Gastroesophageal sphincter (tissue), 4 donors: ENCODE results near the gene CPT2. TPM values are rescaled to one million over a fixed set of nuclear protein-coding genes. Genes with fewer than 3 reads are reported as not detected.

ENCODE experiments used
- ATAC-seq: fragments of 150-250 bp; one replicate; pipeline ENCODE4 v1.9.1; 2016; ENCODE audit warnings: mild to moderate bottlenecking, moderate library complexity
- H3K27ac ChIP-seq, 4 donors: fragments of 200-600 bp; sonication (generic) in 3 of 4; 1 replicate in 3 of 4; 2 replicates in 1 of 4; pipeline ENCODE4 v1.5.1; 2016 to 2019
- H3K27me3 ChIP-seq: fragments of 200-600 bp; sonication (generic); one replicate; pipeline ENCODE4 v1.5.1; 2019
- H3K36me3 ChIP-seq, 2 donors: fragments of 200-600 bp; sonication (generic); one replicate each; pipeline ENCODE4 v1.5.1; 2019; ENCODE audit warnings: control low read depth in 1 of 2
- H3K4me1 ChIP-seq, 3 donors: fragments of 200-600 bp; sonication (generic); 1 replicate in 2 of 3; 2 replicates in 1 of 3; pipeline ENCODE4 v1.5.1; 2016 to 2019; ENCODE audit warnings: control low read depth in 2 of 3
- H3K4me3 ChIP-seq, 2 donors: fragments of 200-600 bp; sonication (generic); one replicate each; pipeline ENCODE4 v1.5.1; 2019; ENCODE audit warnings: mild to moderate bottlenecking in 1 of 2, moderate library complexity in 1 of 2
- H3K9me3 ChIP-seq, 3 donors: fragments of 200-600 bp; sonication (generic); one replicate each; pipeline ENCODE4 v1.5.1; 2017 to 2019; ENCODE audit warnings: control low read depth in 2 of 3
- EP300 ChIP-seq: sonication (generic); formaldehyde crosslinking; IDR thresholded peaks from one replicate; pipeline ENCODE4 v1.6.1; 2017; ENCODE audit warnings: antibody characterized with exemption, mild to moderate bottlenecking
- POLR2A ChIP-seq, 2 donors: fragments of 450-650 bp; IDR thresholded peaks; one replicate each; pipeline ENCODE4 v1.6.1; 2017; ENCODE audit warnings: antibody characterized with exemption in 2 of 2, mild to moderate bottlenecking in 2 of 2, moderate library complexity in 1 of 2
- POLR2AphosphoS5 ChIP-seq: sonication (generic); formaldehyde crosslinking; IDR thresholded peaks from one replicate; pipeline ENCODE4 v1.6.1; 2017; ENCODE audit warnings: antibody characterized with exemption
- WGBS, 2 donors: methylation state at CpG; one replicate each; pipeline ENCODE4 v1.1.5; 2018; ENCODE audit warnings: low coverage in 1 of 2; 5-methylcytosine and 5-hydroxymethylcytosine counted together
- total RNA-seq, 4 donors: library from RNA; depleted of rRNA; stranded (reverse); fragments of >200 nt; gene quantifications; one replicate each; pipeline ENCODE4 v1.1.0, GENCODE V29; 2016
- TF ChIP-seq, protein P1 (sequence below), 4 experiments: fragments of 200-600 bp in 2 of 4; fragments of 450-650 bp in 2 of 4; sonication (generic) in 1 of 4; IDR thresholded peaks; one replicate each; pipeline ENCODE4 v1.5.1; 2017 to 2019; ENCODE audit warnings: antibody characterized with exemption in 4 of 4, mild to moderate bottlenecking in 2 of 4, moderate library complexity in 2 of 4

CPT2 gene
- total RNA-seq, 4 donors from 2014 or later, result 15.3 to 19.9 (median 17.2) TPM

DNA sequence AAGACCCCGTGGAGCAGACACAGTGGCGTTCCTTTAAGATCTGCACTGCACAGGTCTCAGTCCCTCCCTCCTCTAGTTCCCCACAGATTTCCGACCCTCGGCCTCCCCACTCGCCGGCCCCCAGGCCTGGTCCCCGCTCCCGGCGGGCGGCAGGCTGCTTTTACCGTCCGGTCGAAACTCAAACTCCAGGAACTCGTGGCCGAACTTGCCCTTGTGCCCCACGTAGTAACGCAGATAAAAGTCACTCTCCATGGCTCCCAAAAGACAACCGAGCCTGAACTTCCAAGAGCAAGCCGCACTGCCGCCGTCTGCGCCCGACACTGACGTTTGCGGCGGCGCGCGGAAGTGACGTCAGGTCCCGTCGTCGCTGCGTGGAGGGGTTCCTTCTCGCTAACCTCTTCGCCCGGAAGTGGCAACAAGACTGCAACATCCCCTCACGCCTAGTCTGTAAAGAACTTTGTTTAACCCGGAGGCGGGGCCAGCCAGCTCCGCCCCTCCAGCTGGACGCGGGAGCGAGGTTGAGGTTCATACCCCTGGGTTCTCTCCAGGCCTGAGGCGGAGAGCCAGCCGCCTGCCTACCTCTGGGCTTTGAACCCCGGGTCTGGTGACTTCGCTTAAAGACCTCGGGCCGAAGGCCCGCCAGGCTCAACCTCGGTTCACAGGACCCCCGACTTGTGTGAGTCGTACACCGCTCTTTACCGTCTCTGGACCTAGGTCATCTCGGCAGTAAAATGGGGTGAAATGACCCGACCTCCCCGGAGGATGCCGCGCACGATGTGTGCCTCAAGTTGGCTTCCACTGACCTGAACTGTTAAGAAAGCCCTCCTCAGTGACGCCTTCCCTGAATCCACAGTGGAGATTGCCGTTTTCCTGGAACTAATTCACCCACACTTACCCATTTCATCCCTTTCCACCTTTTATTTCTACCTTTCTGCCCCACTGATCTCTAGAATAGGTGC, 41.9 kb downstream of the CPT2 start, which contains the start of gene MAGOH:
Gene MAGOH (minus strand): TSS at position 322 of the 959 bp plus-strand sequence. CDS start 70 bp downstream, at position 252.
- no peaks in the 10 kb centered on the region for H3K27me3 ChIP-seq
- no peaks in the 10 kb centered on the region for H3K9me3 ChIP-seq
- peak; percentile 99 for ATAC-seq
- H3K4me1 ChIP-seq, result peaks cover 0 to 32% (median 15%) of the 10 kb centered on the region in 3 donors
- peak within 1 kb of the TSS; percentile 40 to 83 (median 79) for H3K27ac ChIP-seq
- TF ChIP-seq POLR2A (IDR thresholded peaks at IDR 0.05), result peak; percentile 66 to 71
- TF ChIP-seq POLR2AphosphoS5, result peak; percentile 93
- TF ChIP-seq, protein P1, sequence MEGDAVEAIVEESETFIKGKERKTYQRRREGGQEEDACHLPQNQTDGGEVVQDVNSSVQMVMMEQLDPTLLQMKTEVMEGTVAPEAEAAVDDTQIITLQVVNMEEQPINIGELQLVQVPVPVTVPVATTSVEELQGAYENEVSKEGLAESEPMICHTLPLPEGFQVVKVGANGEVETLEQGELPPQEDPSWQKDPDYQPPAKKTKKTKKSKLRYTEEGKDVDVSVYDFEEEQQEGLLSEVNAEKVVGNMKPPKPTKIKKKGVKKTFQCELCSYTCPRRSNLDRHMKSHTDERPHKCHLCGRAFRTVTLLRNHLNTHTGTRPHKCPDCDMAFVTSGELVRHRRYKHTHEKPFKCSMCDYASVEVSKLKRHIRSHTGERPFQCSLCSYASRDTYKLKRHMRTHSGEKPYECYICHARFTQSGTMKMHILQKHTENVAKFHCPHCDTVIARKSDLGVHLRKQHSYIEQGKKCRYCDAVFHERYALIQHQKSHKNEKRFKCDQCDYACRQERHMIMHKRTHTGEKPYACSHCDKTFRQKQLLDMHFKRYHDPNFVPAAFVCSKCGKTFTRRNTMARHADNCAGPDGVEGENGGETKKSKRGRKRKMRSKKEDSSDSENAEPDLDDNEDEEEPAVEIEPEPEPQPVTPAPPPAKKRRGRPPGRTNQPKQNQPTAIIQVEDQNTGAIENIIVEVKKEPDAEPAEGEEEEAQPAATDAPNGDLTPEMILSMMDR (IDR thresholded peaks at IDR 0.05), result no peak
- H3K4me3 ChIP-seq, result peak within 1 kb of the TSS; percentile 74 to 89
- peaks cover 0 to 28% of the 10 kb centered on the region in 2 donors for H3K36me3 ChIP-seq
- WGBS, 2 donors, result 38% methylated on average over 8 of the region's 64 CpGs; no CpG with 5 or more reads in 1 of the 2 donors

DNA sequence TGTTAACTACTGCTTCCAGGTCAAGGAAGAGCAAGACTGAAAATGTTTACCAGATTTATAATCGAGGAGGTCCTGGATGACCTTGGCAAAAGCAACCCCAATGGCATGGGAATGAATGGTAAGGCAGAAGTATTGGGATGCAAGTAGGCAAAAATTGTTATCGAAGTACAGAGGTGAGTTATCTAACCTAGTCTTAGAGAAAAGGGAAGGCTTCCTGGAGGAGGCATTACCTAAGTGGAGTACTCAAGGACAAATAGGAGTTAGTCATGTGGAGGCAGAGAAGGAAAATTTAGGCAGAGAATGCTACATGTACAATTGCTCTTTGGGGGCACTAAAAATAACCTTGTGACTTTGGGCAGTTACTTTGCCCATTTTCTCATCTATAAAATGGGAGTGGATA, 45.2 kb downstream of the CPT2 start:
- H3K27ac ChIP-seq, result no peak overlapping the region

DNA sequence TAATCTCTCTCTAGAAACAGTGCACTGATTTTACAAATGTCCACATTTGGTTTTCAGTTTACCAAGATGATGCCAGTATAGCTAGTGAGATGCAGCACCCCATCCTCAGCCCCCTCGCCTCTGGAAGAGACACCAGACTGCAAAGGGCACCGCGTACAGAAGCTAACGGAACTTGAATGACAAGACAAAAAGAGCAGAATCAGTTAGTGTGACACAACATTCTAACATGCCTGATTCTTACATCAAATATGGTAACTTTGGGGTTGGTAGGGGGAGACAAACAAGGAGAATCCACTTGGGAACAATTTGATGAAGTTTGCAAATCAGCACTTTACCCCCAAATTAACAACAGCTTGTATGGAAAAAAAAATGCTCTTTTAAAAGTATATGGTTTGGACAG, 45.8 kb downstream of the CPT2 start:
- no peak overlapping the region for H3K27ac ChIP-seq
- ATAC-seq, result no peak
- TF ChIP-seq POLR2A (IDR thresholded peaks at IDR 0.05) (no peak), POLR2AphosphoS5 (no peak), EP300 (no peak)
- TF ChIP-seq, protein P1 (IDR thresholded peaks at IDR 0.05), result no peak
- no peaks in the 10 kb centered on the region for H3K27me3 ChIP-seq
- H3K9me3 ChIP-seq, result no peaks in the 10 kb centered on the region
- 54 to 57% methylated on average over 3 to 4 of the region's 4 CpGs for WGBS, 2 donors
- no peak overlapping the region for H3K4me3 ChIP-seq
- peaks cover 0 to 12% (median 4%) of the 10 kb centered on the region in 3 donors for H3K4me1 ChIP-seq
- no peaks in the 10 kb centered on the region for H3K36me3 ChIP-seq

More for the DNA sequence above, 45.2 kb downstream of the CPT2 start:
- no peaks in the 10 kb centered on the region for H3K9me3 ChIP-seq
- no peak overlapping the region for H3K4me3 ChIP-seq
- H3K36me3 ChIP-seq, result no peaks in the 10 kb centered on the region
- ATAC-seq, result no peak
- WGBS, 2 donors, result 83 to 89% methylated on average over 2 of the region's 2 CpGs
- H3K27me3 ChIP-seq, result no peaks in the 10 kb centered on the region
- H3K4me1 ChIP-seq, result peaks cover 0 to 18% (median 9%) of the 10 kb centered on the region in 3 donors
- TF ChIP-seq POLR2A (IDR thresholded peaks at IDR 0.05) (no peak), POLR2AphosphoS5 (no peak), EP300 (no peak)
- TF ChIP-seq, protein P1 (IDR thresholded peaks at IDR 0.05), result no peak

GRCh38 chr1:53244141-53244540, 47.5 kb downstream of the CPT2 start:
- Histone ChIP-seq H3K4me1 (peaks cover 0 to 1% (median under 1%) of the 10 kb centered on the region in 3 donors), H3K27ac (no peak overlapping the region), H3K4me3 (no peak overlapping the region), H3K9me3 (no peaks in the 10 kb centered on the region), H3K36me3 (no peaks in the 10 kb centered on the region), H3K27me3 (no peaks in the 10 kb centered on the region)
- ATAC-seq, result no peak
- 64 to 69% methylated on average over 4 of the region's 4 CpGs for WGBS, 2 donors
- TF ChIP-seq, protein P1 (IDR thresholded peaks at IDR 0.05), result no peak
- TF ChIP-seq POLR2A (IDR thresholded peaks at IDR 0.05) (no peak), EP300 (no peak), POLR2AphosphoS5 (no peak)
